Measurements from ENCODE around the gene C1orf174. TPM values are rescaled to one million over a fixed set of nuclear protein-coding genes. Genes with fewer than 3 reads are reported as not detected.

C1orf174 gene
- total and polyA plus RNA-seq, 3 donors from 2014 or later: 22.9 to 29.7 (median 28.8) TPM

- TF ChIP-seq POLR2A (IDR thresholded peaks at IDR 0.05) (no peak), CTCF (IDR thresholded peaks at IDR 0.05) (no peak)
- H3K4me1 ChIP-seq: no peaks in the 10 kb centered on the region
- no peaks in the 10 kb centered on the region for H3K36me3 ChIP-seq (ENCODE audit: low read depth, missing control alignments)
- H3K27ac ChIP-seq: no peak overlapping the region
- H3K4me3 ChIP-seq: no peak overlapping the region
- WGBS, 2 donors: 88 to 96% methylated on average over 7 of the region's 7 CpGs
- no peaks in the 10 kb centered on the region for H3K9me3 ChIP-seq
- intact Hi-C loops (cut with DNase I; ENCODE audit: low total_unique reads): no loop called here
- no peaks in the 10 kb centered on the region for H3K27me3 ChIP-seq
- DNase-seq: no peak
These were observed 14.5 kb downstream of the C1orf174 start for GRCh38 chr1:3885611-3886010.

- no peak for DNase-seq
- H3K36me3 ChIP-seq (ENCODE audit: low read depth, missing control alignments): no peaks in the 10 kb centered on the region
These were observed 15.1 kb downstream of the C1orf174 start for GRCh38 chr1:3884966-3885365.

GRCh38 chr1:3883194-3883925, 16.7 kb downstream of the C1orf174 start:
- Histone ChIP-seq H3K36me3 (ENCODE audit: low read depth, missing control alignments) (no peaks in the 10 kb centered on the region), H3K27me3 (no peaks in the 10 kb centered on the region), H3K9me3 (no peaks in the 10 kb centered on the region), H3K4me3 (no peak overlapping the region), H3K4me1 (no peaks in the 10 kb centered on the region), H3K27ac (no peak overlapping the region)
- 96 to 97% methylated on average over 18 of the region's 18 CpGs for WGBS, 2 donors
- TF ChIP-seq CTCF (IDR thresholded peaks at IDR 0.05) (no peak), POLR2A (IDR thresholded peaks at IDR 0.05) (no peak)
- intact Hi-C loops (cut with DNase I; ENCODE audit: low total_unique reads): no loop called here
- no peak for DNase-seq

More at GRCh38 chr1:3884966-3885365, 15.1 kb downstream of the C1orf174 start:
- no peaks in the 10 kb centered on the region for H3K27me3 ChIP-seq
- WGBS, 2 donors: 94 to 96% methylated on average over 13 of the region's 13 CpGs
- no peak overlapping the region for H3K27ac ChIP-seq
- H3K4me1 ChIP-seq: no peaks in the 10 kb centered on the region
- H3K9me3 ChIP-seq: no peaks in the 10 kb centered on the region
- TF ChIP-seq POLR2A (IDR thresholded peaks at IDR 0.05): no peak
- no peak for TF ChIP-seq CTCF (IDR thresholded peaks at IDR 0.05)
- H3K4me3 ChIP-seq: no peak overlapping the region
- intact Hi-C loops (cut with DNase I; ENCODE audit: low total_unique reads): no loop called here

GRCh38 chr1:3881193-3881480, 18.9 kb downstream of the C1orf174 start:
- Histone ChIP-seq H3K36me3 (ENCODE audit: low read depth, missing control alignments) (no peaks in the 10 kb centered on the region), H3K4me1 (no peaks in the 10 kb centered on the region), H3K9me3 (no peaks in the 10 kb centered on the region), H3K4me3 (no peak overlapping the region), H3K27me3 (no peaks in the 10 kb centered on the region), H3K27ac (no peak overlapping the region)
- TF ChIP-seq CTCF (IDR thresholded peaks at IDR 0.05): no peak
- TF ChIP-seq POLR2A (IDR thresholded peaks at IDR 0.05): no peak
- intact Hi-C loops (cut with DNase I; ENCODE audit: low total_unique reads): no loop called here
- no peak for DNase-seq
- WGBS, 2 donors: 87 to 95% methylated on average over 5 of the region's 5 CpGs
